HG02759 (cell line): Measurements from ENCODE around the gene AIRE.
"Not testable (repeated sequence)": the region's sequence is repeated elsewhere in the genome, so short reads cannot be mapped to it uniquely, and the experiment has no call there.

ENCODE experiments used
- ATAC-seq: cut with Tn5 transposase; IDR thresholded peaks from one replicate; pipeline ENCODE4 v1.9.1; 2021; ENCODE audit warnings: mild to moderate bottlenecking, moderate library complexity; ENCODE audit not compliant: unreplicated experiment

Gene AIRE

GRCh38 chr21:44291078-44291935 is 5.6 kb downstream of the AIRE start:
- ATAC-seq, result no peak

GRCh38 chr21:44291936-44292811 is 6.5 kb downstream of the AIRE start:
- no peak for ATAC-seq

DNA sequence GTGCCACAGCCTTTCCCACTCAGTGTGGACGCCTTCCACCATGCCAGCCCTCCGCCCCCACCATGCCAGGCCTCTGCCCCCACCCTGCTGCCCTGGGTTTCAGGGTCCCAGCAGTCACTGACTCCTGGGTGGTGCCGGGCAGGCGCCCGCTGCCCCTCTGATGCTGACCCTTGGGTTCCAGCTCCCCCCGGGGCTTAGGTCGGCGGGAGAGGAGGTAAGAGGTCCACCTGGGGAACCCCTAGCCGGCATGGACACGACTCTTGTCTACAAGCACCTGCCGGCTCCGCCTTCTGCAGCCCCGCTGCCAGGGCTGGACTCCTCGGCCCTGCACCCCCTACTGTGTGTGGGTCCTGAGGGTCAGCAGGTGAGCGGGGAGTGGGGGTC is 7.1 kb downstream of the AIRE start:
- no peak for ATAC-seq

GRCh38 chr21:44293551-44294231 is 8.0 kb downstream of the AIRE start:
- no peak for ATAC-seq

DNA sequence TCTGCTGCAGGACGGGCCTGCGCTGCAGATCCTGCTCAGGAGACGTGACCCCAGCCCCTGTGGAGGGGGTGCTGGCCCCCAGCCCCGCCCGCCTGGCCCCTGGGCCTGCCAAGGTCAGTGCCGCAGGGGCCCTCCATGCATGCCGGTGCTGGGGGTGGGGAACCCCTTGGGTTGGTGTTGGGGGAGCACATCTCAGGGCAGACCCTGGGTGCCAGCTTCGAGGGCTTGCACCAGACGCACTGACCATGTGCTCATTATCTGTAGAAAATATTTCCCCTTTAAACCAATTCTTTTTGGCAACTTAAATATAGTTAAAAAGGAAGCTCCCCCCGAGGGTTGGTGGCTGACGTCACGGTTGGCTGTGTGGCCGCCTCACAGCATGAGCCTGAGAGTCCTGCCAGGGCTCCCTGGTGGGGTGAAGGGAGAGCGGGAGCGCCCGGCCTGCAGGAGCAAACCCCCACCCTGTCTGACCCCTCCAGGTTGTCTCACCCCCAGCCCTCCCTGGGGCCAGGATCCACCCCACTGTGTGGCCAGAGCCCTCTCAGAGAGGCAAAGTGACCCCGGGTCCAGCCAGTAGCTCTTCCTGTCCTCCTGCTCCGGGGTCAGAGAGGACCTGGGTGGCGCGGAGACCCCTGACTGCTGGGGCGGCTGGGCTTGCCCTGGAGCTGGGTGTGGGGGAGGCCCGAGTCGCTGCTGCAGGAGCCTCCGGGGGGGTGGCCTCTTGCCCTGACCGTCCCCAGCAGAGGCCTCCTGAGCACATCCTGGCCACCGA is 8.9 kb downstream of the AIRE start:
- ATAC-seq, result no peak

GRCh38 chr21:44295163-44295573 is 9.5 kb downstream of the AIRE start:
- ATAC-seq, result no peak

- ATAC-seq, result no peak
These were observed 10.0 kb downstream of the AIRE start for GRCh38 chr21:44295646-44296045.

GRCh38 chr21:44296103-44296519 is 10.4 kb downstream of the AIRE start:
- ATAC-seq, result no peak

DNA sequence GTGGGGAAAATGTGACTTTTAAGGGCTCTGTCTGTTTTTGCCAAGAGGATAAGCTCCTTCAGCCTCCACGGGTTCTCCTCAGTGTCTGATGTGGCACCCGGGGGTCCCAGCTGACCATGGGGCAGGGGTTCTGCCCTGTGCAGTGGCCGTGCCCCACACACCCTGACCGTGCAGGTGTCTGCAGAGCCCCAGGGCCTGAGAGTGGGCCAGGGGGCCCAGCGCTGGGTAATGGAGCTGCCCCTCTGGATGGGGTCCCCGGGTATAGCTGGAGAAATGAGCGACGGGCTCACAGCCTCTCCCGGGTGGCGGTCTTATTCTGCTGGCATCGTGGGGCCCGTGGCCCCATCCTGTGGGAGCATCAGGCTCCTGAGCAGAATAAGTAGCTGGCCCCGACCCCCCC is 11.2 kb downstream of the AIRE start:
- no peak for ATAC-seq

DNA sequence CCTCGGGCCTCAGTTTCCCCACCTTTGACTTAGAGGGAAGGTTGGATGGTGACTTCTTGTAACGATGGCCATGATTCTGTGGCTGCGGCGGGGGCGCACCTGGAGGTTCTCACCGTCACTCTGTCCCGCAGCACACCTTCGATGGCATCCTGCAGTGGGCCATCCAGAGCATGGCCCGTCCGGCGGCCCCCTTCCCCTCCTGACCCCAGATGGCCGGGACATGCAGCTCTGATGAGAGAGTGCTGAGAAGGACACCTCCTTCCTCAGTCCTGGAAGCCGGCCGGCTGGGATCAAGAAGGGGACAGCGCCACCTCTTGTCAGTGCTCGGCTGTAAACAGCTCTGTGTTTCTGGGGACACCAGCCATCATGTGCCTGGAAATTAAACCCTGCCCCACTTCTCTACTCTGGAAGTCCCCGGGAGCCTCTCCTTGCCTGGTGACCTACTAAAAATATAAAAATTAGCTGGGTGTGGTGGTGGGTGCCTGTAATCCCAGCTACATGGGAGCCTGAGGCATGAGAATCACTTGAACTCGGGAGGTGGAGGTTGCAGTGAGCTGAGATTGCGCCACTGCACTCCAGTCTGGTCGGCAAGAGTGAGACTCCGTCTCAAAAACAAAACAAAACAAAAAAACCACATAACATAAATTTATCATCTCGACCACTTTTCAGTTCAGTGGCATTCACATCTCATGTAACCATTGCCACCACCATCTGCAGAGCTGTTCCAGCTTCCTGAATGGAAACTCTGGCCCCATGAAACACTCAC is 12.0 kb downstream of the AIRE start:
- no peak for ATAC-seq

DNA sequence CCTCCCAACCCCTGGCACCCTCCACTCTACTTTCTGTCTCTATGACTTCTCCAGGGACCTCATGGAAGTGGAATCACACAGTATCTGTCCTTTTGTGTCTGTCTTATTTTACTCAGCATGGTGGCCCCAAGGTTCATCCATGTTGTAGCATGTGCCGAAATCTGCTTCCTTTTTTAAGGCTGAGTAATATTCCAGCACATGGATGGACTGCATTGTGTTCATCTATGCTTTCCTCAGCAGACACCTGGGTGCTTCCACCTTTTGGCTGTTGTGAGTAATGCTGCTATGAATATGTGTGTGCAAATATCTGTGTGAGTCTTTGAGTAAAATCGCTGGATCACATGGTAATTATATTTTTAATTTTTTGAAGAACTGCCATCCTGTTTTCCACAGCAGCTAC is 12.6 kb downstream of the AIRE start:
- ATAC-seq, result no peak

GRCh38 chr21:44299085-44299457 is 13.4 kb downstream of the AIRE start:
- ATAC-seq, result no peak

DNA sequence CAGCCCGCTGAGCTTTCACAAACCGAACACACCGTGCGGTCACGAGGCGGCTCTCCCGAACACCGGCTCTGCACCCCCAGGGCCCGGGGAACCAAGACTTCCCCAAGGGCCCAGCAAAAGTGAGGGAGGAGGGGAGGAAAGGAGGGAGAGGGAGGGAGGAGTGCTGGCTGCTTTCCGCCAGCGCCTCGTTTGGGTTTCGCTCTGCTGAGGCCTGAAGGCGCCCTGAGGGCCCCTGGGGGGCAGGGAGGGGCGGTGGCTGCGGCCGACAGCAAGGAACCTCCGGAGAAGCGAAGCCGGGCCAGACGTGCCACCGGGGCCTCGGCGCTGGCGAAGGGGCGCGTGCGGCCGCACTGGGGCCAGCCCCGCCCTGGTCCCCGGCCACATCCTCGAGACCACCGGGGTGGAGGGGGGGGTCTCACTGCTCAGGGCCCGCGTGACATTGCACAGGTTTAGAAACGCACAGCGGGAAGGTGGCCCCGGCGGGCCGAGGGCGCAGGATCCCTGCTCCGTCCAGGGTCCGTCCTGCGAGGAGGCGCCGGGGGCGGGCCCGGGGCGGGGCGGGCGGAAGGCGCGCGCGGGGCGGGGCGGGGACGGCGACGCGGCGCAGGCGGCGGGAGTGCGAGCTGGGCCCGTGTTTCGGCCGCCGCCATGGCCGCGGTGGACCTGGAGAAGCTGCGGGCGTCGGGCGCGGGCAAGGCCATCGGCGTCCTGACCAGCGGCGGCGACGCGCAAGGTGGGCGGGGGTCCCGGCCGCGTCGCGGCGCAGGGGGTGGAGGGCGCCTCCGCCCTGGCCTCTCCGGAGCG is 14.0 kb downstream of the AIRE start, which contains the start of gene PFKL:
Gene PFKL, plus strand, starts transcription at position 596 of the 804 bp plus-strand sequence. Its CDS starts 53 bp downstream, at position 649.
- peak; percentile 70 for ATAC-seq

GRCh38 chr21:44300262-44300959 is 14.7 kb downstream of the AIRE start:
- peak; percentile 30 for ATAC-seq

- no peak for ATAC-seq
These were observed 15.5 kb downstream of the AIRE start for GRCh38 chr21:44301141-44301540.

- no peak for ATAC-seq
These were observed 16.3 kb downstream of the AIRE start for GRCh38 chr21:44301961-44302406.

GRCh38 chr21:44302573-44303401 is 17.1 kb downstream of the AIRE start:
- ATAC-seq, result not testable (repeated sequence)
